B cell (primary cell): ENCODE measurements around the gene CPNE1. TPM values are rescaled to one million over a fixed set of nuclear protein-coding genes. Genes with fewer than 3 reads are reported as not detected.
A peak's percentile ranks its signal among the peaks of the same experiment; 100 is the strongest.

Experiments
- ATAC-seq: fragments of 200-7000 bp; cut with Tn5 transposase; one replicate; pipeline ENCODE4 v1.10.0; 2021; ENCODE audit warnings: low read depth, mild to moderate bottlenecking, moderate number of reproducible peaks, moderate library complexity
- CTCF ChIA-PET: fragments of 350-600 bp; sonication (Branson Sonifier 250); formaldehyde crosslinking; loops from one replicate; lab custom pipeline; 2021; ENCODE audit warnings: antibody characterized with exemption, inconsistent platforms; lab: Charles Lee
- POLR2A ChIA-PET: fragments of 350-600 bp; sonication (Branson Sonifier 250); formaldehyde crosslinking; loops from one replicate; lab custom pipeline; 2021; ENCODE audit warnings: antibody characterized with exemption; lab: Charles Lee
- DNase-seq: peaks from one replicate; pipeline ENCODE4 v3.0.0; 2013
- H2AFZ ChIP-seq: 2 replicates; pipeline ENCODE4 v1.6.1; 2012; ENCODE audit warnings: mild to moderate bottlenecking, low read depth, low read length; ENCODE audit not compliant: insufficient read depth, poor library complexity, severe bottlenecking
- H3K27ac ChIP-seq, 2 donors: 1 replicate in 1 of 2; 2 replicates in 1 of 2; pipeline ENCODE4 v1.5.1; 2012 to 2013; ENCODE audit warnings: low read length in 2 of 2, mild to moderate bottlenecking in 2 of 2, moderate library complexity in 1 of 2
- H3K27me3 ChIP-seq, 4 experiments: fragments of 200-600 bp in 1 of 4; sonication (generic) in 1 of 4; replicated peaks in 1 of 4; 1 replicate in 2 of 4; 2 replicates in 2 of 4; pipeline versions ENCODE4 v1.6.1 to v1.7.0; 2013 to 2016; ENCODE audit warnings: low read length in 3 of 4, mild to moderate bottlenecking in 2 of 4, mixed read lengths in 1 of 4, moderate library complexity in 1 of 4; ENCODE audit not compliant: insufficient read depth in 4 of 4, control insufficient read depth in 3 of 4; ENCODE audit errors: control extremely low read depth in 1 of 4
- H3K36me3 ChIP-seq, 2 experiments: replicated peaks in 1 of 2; 1 replicate in 1 of 2; 2 replicates in 1 of 2; pipeline versions ENCODE4 v1.6.1 to v1.7.1; 2013; ENCODE audit warnings: low read length in 1 of 2; ENCODE audit not compliant: insufficient read depth in 2 of 2, control insufficient read depth in 1 of 2; ENCODE audit errors: control extremely low read depth in 1 of 2, extremely low read depth in 1 of 2
- H3K4me1 ChIP-seq, 2 donors: fragments of 200-600 bp in 1 of 2; sonication (generic) in 1 of 2; 1 replicate in 1 of 2; 2 replicates in 1 of 2; pipeline versions ENCODE4 v1.5.1 to v1.6.1; 2013 to 2017; ENCODE audit warnings: low read length in 2 of 2; ENCODE audit not compliant: control insufficient read depth in 2 of 2, insufficient read depth in 2 of 2
- H3K4me2 ChIP-seq: replicated peaks from 2 replicates; pipeline ENCODE3; 2012; ENCODE audit warnings: mild to moderate bottlenecking, low read depth, low read length; ENCODE audit not compliant: poor library complexity, severe bottlenecking
- H3K4me3 ChIP-seq, 5 experiments: fragments of 200-600 bp in 1 of 5; sonication (generic) in 1 of 5; 1 replicate in 3 of 5; 2 replicates in 2 of 5; pipeline versions ENCODE4 v1.5.1 to v1.7.0; 2011 to 2016; ENCODE audit warnings: low read length in 4 of 5, mild to moderate bottlenecking in 4 of 5, low read depth in 2 of 5, control low read depth in 1 of 5, moderate library complexity in 1 of 5; ENCODE audit not compliant: insufficient read depth in 1 of 5; ENCODE audit errors: control extremely low read depth in 1 of 5, extremely low read depth in 1 of 5
- H3K79me2 ChIP-seq: fragments of 200-600 bp; sonication (generic); one replicate; pipeline ENCODE4 v1.6.0; 2016; ENCODE audit warnings: low read length; ENCODE audit not compliant: control insufficient read depth, insufficient read depth
- H3K9ac ChIP-seq: fragments of 200-600 bp; sonication (generic); 2 replicates; pipeline ENCODE4 v1.6.1; 2017; ENCODE audit warnings: mild to moderate bottlenecking, low read length, moderate library complexity
- H3K9me3 ChIP-seq, 3 donors: one replicate each; pipeline versions ENCODE4 v1.6.1 to v1.7.1; 2013; ENCODE audit warnings: low read length in 2 of 3; ENCODE audit not compliant: control insufficient read depth in 2 of 3, insufficient read depth in 1 of 3; ENCODE audit errors: control extremely low read depth in 1 of 3
- H4K20me1 ChIP-seq: 2 replicates; pipeline ENCODE4 v1.6.0; 2012; ENCODE audit warnings: mild to moderate bottlenecking, low read length; ENCODE audit not compliant: insufficient read depth, control insufficient read depth, poor library complexity, severe bottlenecking
- H3K27ac Mint-ChIP-seq: one replicate; pipeline ENCODE4 v1.8.0; 2021; ENCODE audit warnings: mixed read lengths
- H3K27me3 Mint-ChIP-seq: one replicate; pipeline ENCODE4 v1.8.0; 2021; ENCODE audit warnings: mixed read lengths
- H3K4me1 Mint-ChIP-seq: one replicate; pipeline ENCODE4 v1.8.0; 2021; ENCODE audit warnings: mixed read lengths
- H3K4me3 Mint-ChIP-seq: one replicate; pipeline ENCODE4 v1.8.0; 2021; ENCODE audit warnings: mixed read lengths
- H3K9me3 Mint-ChIP-seq: one replicate; pipeline ENCODE4 v1.8.0; 2022; ENCODE audit warnings: mixed read lengths; ENCODE audit not compliant: insufficient read depth
- CTCF ChIP-seq: fragments of 200-600 bp; IDR thresholded peaks from one replicate; pipeline ENCODE4 v1.8.0; 2022; ENCODE audit warnings: antibody characterized with exemption, mild to moderate bottlenecking
- EZH2 ChIP-seq: IDR thresholded peaks from 2 replicates; pipeline ENCODE4 v1.6.1; 2012; ENCODE audit warnings: borderline replicate concordance, low read depth, mild to moderate bottlenecking, moderate library complexity, low read length; ENCODE audit not compliant: insufficient read depth, poor library complexity, severe bottlenecking
- WGBS: methylation state at CpG from one replicate; pipeline ENCODE4 v1.1.5; 2013; ENCODE audit warnings: missing lambda C conversion rate; ENCODE audit not compliant: insufficient coverage; 5-methylcytosine and 5-hydroxymethylcytosine counted together
- intact Hi-C: fragments of 100-400 bp; cut with micrococcal nuclease; formaldehyde crosslinking; loops from one replicate; pipeline ENCODE4 v1.10.0; 2022
- polyA plus RNA-seq: library from polyadenylated mRNA; depleted of rRNA; stranded (reverse); fragments of >200 nt; gene quantifications from 2 replicates; pipeline ENCODE4 v1.2.3, GENCODE V29; 2012
- total RNA-seq, 2 donors: library from RNA; stranded (reverse); fragments of 120-200 nt in 1 of 2; gene quantifications; 1 replicate in 1 of 2; 2 replicates in 1 of 2; pipeline versions ENCODE4 v1.2.3 to v1.2.4, GENCODE V29; 2013 to 2022

CPNE1 gene
- total and polyA plus RNA-seq, 2 donors (not counting 1 experiment from before 2014, with no cell fraction given), result 321 to 323 TPM

- H3K4me3 Mint-ChIP-seq, result no peak overlapping the region
- intact Hi-C loops, result no loop called here
Measured at GRCh38 chr20:35704514-35705261, 40.0 kb upstream of the CPNE1 start.

More at GRCh38 chr20:35704514-35705261, 40.0 kb upstream of the CPNE1 start:
- TF ChIP-seq CTCF (no peak), EZH2 (no peak)
- H3K27ac Mint-ChIP-seq, result no peak overlapping the region
- ChIA-PET CTCF (no interaction called here), POLR2A (interaction anchor here (0.6 to 0.7 kb wide), 4 partner anchors 39 to 256 kb away, joined by 3 to 4 read pairs (median 4); no protein-coding TSS in a partner anchor)
- ATAC-seq (no peak), DNase-seq (peak; percentile 20)
- H3K4me2 ChIP-seq, result no peak overlapping the region
- no peaks in the 10 kb centered on the region for H3K27me3 ChIP-seq
- H3K9me3 Mint-ChIP-seq, result no peaks in the 10 kb centered on the region
- WGBS, result no CpG with 5 or more reads among the region's 5 CpGs
- peaks cover 15% of the 10 kb centered on the region for H3K4me1 Mint-ChIP-seq
- H3K27me3 Mint-ChIP-seq, result no peaks in the 10 kb centered on the region
- H3K79me2 ChIP-seq, result peaks cover 19% of the 10 kb centered on the region
- no peak overlapping the region for H3K9ac ChIP-seq
- H3K36me3 ChIP-seq, result peaks cover 22 to 70% of the 10 kb centered on the region in 2 experiments
- no peak overlapping the region for H2AFZ ChIP-seq
- H4K20me1 ChIP-seq, result peaks cover 32% of the 10 kb centered on the region
- H3K4me3 ChIP-seq, result no peak overlapping the region
- no peaks in the 10 kb centered on the region for H3K9me3 ChIP-seq
- H3K4me1 ChIP-seq, result peaks cover 7 to 8% of the 10 kb centered on the region in 2 donors
- H3K27ac ChIP-seq, result no peak overlapping the region
